Vagina (tissue), 2 donors: ENCODE measurements around the gene SIGLEC7. TPM values are rescaled to one million over a fixed set of nuclear protein-coding genes. Genes with fewer than 3 reads are reported as not detected.

Experiments used
- DNase-seq, 2 donors: peaks; one replicate each; pipeline ENCODE4 v3.0.0-alpha.2; 2017; ENCODE audit errors: extremely low spot score in 2 of 2
- H3K27ac ChIP-seq: fragments of 200-600 bp; sonication (generic); one replicate; pipeline ENCODE4 v1.5.1; 2019
- H3K27me3 ChIP-seq: fragments of 200-600 bp; sonication (generic); one replicate; pipeline ENCODE4 v1.5.1; 2019
- H3K36me3 ChIP-seq, 2 donors: fragments of 200-600 bp; sonication (generic); one replicate each; pipeline ENCODE4 v1.5.1; 2017 to 2019
- H3K4me1 ChIP-seq: fragments of 200-600 bp; sonication (generic); one replicate; pipeline ENCODE4 v1.5.1; 2019
- H3K4me3 ChIP-seq, 2 donors: fragments of 200-600 bp; sonication (generic); 1 replicate in 1 of 2; 2 replicates in 1 of 2; pipeline ENCODE4 v1.5.1; 2016 to 2019
- H3K9me3 ChIP-seq: fragments of 200-600 bp; sonication (generic); one replicate; pipeline ENCODE4 v1.5.1; 2019
- POLR2A ChIP-seq, 2 donors: fragments of 450-650 bp; IDR thresholded peaks; one replicate each; pipeline ENCODE4 v1.6.1; 2017; ENCODE audit warnings: antibody characterized with exemption in 2 of 2, mild to moderate bottlenecking in 2 of 2, moderate library complexity in 2 of 2
- POLR2AphosphoS5 ChIP-seq, 2 donors: sonication (generic); formaldehyde crosslinking; IDR thresholded peaks; one replicate each; pipeline ENCODE4 v1.9.0; 2017; ENCODE audit warnings: antibody characterized with exemption in 2 of 2, mild to moderate bottlenecking in 2 of 2, low read depth in 1 of 2; ENCODE audit not compliant: insufficient read depth in 1 of 2
- intact Hi-C: fragments of 100-400 bp; cut with DNase I; formaldehyde crosslinking; loops from one replicate; pipeline ENCODE4 v1.15.1; 2023
- total RNA-seq: library from RNA; depleted of rRNA; stranded (reverse); fragments of >200 nt; gene quantifications from one replicate; pipeline ENCODE4 v1.2.3, GENCODE V29; 2016
- TF ChIP-seq, protein P1 (sequence below), 3 experiments: fragments of 450-650 bp in 2 of 3; fragments of 200-600 bp in 1 of 3; sonication (generic) in 1 of 3; IDR thresholded peaks; one replicate each; pipeline ENCODE4 v1.5.1; 2017 to 2019; ENCODE audit warnings: antibody characterized with exemption in 3 of 3, mild to moderate bottlenecking in 2 of 3, moderate library complexity in 2 of 3

Gene SIGLEC7
- total RNA-seq, 1 donor from 2014 or later, result 1.5 TPM

DNA sequence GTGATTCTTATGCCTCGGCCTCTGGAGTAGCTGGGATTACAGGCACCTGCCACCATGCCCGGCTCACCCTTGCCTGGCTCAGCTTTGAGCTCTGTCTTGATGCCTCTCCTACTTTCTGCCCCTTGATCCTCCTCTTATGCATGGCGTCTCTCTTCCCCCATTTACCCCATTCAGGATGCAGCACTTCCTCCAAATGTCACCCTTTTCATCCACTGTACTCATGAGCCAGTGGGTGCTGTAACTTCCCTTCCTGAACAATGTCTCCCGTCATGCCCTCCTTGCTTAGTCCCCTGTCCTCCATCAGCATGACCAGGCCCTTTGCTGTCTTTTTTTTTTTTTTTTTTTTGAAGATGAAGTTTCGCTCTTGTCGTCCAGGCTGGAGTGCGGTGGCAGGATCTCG, 20.8 kb upstream of the SIGLEC7 start:
- no peaks in the 10 kb centered on the region for H3K9me3 ChIP-seq

DNA sequence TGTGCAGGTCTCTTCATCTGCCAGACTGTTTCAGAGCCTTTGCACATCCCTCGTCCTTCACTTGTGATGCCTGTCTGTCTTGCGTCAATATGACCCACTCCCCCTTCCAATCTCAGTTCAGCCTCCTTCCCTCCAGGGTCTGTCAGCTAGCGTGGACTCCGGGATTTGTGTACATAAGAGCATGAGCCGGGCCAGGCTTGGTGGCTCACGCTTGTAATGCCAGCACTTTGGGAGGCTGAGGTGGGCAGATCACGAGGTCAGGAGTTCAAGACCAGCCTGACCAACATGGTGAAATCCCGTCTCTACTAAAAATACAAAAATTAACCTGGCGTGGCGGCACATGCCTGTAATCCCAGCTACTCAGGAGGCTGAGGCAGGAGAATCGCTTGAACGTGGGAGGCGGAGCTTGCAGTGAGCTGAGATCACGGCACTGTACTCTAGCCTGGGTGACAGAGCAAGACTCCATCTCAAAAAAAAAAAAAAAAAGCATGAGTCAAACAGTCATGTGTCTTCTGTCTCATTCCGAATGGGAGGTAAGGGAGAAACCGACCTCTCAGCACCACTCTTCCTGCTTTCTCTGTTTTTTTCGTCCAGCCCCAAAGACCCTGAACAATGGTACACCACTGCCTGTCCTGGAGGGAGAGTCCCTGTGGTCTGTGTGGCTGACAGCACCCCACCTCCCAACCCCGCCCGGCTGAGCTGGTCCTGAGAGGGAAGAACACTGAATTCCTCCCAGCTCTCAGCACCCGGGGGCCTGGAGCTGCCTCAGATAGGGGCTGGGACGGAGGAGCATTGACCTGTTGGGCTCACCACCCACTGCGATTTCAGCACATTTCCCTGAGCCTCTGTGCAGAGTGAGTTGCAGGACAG, 19.8 kb upstream of the SIGLEC7 start:
- H3K9me3 ChIP-seq, result no peaks in the 10 kb centered on the region
- no peaks in the 10 kb centered on the region for H3K27me3 ChIP-seq
- H3K27ac ChIP-seq, result no peak overlapping the region
- H3K4me3 ChIP-seq, result no peak overlapping the region
- no peaks in the 10 kb centered on the region for H3K36me3 ChIP-seq
- TF ChIP-seq, protein P1, sequence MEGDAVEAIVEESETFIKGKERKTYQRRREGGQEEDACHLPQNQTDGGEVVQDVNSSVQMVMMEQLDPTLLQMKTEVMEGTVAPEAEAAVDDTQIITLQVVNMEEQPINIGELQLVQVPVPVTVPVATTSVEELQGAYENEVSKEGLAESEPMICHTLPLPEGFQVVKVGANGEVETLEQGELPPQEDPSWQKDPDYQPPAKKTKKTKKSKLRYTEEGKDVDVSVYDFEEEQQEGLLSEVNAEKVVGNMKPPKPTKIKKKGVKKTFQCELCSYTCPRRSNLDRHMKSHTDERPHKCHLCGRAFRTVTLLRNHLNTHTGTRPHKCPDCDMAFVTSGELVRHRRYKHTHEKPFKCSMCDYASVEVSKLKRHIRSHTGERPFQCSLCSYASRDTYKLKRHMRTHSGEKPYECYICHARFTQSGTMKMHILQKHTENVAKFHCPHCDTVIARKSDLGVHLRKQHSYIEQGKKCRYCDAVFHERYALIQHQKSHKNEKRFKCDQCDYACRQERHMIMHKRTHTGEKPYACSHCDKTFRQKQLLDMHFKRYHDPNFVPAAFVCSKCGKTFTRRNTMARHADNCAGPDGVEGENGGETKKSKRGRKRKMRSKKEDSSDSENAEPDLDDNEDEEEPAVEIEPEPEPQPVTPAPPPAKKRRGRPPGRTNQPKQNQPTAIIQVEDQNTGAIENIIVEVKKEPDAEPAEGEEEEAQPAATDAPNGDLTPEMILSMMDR (IDR thresholded peaks at IDR 0.05), result no peak
- TF ChIP-seq POLR2A (IDR thresholded peaks at IDR 0.05) (no peak), POLR2AphosphoS5 (IDR thresholded peaks at IDR 0.05; ENCODE audit: insufficient read depth in 1 of 2, low read depth in 1 of 2) (no peak)
- intact Hi-C loops, result no loop called here
- no peaks in the 10 kb centered on the region for H3K4me1 ChIP-seq
- DNase-seq, result no peak

More for the DNA sequence above, 20.8 kb upstream of the SIGLEC7 start:
- Histone ChIP-seq H3K27me3 (no peaks in the 10 kb centered on the region), H3K4me3 (no peak overlapping the region), H3K27ac (no peak overlapping the region), H3K36me3 (no peaks in the 10 kb centered on the region), H3K4me1 (no peaks in the 10 kb centered on the region)
- intact Hi-C loops, result no loop called here
- DNase-seq, result no peak
- no peak for TF ChIP-seq POLR2AphosphoS5 (IDR thresholded peaks at IDR 0.05; ENCODE audit: insufficient read depth in 1 of 2, low read depth in 1 of 2)
- TF ChIP-seq, protein P1 (IDR thresholded peaks at IDR 0.05), result no peak
- TF ChIP-seq POLR2A (IDR thresholded peaks at IDR 0.05), result no peak

DNA sequence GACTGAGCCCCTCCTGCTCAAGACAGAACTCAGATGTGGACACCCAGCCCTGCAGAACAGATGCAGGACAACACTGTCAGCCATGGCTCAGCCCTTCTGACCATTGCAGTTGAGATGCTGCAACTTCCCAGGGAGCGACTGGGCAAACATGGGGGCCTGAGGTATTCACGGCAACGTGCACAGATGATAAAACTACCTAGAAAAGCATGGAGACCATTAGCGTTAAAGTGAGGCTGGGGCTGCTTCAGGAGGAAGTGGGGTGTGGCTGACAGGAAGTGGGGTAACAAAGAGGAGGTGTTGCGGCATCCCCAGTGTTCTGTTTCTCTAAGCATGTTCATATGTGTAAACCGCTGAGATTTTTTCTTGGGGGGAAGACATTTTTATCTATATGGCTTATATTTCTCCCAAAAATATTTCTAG, 18.7 kb upstream of the SIGLEC7 start:
- H3K4me1 ChIP-seq, result no peaks in the 10 kb centered on the region
- H3K4me3 ChIP-seq, result no peak overlapping the region
- no peaks in the 10 kb centered on the region for H3K36me3 ChIP-seq
- H3K27ac ChIP-seq, result no peak overlapping the region
- no peak for DNase-seq
- TF ChIP-seq POLR2A (IDR thresholded peaks at IDR 0.05) (no peak), POLR2AphosphoS5 (IDR thresholded peaks at IDR 0.05; ENCODE audit: insufficient read depth in 1 of 2, low read depth in 1 of 2) (no peak)
- TF ChIP-seq, protein P1 (IDR thresholded peaks at IDR 0.05), result no peak
- no peaks in the 10 kb centered on the region for H3K9me3 ChIP-seq
- intact Hi-C loops, result no loop called here
- no peaks in the 10 kb centered on the region for H3K27me3 ChIP-seq

DNA sequence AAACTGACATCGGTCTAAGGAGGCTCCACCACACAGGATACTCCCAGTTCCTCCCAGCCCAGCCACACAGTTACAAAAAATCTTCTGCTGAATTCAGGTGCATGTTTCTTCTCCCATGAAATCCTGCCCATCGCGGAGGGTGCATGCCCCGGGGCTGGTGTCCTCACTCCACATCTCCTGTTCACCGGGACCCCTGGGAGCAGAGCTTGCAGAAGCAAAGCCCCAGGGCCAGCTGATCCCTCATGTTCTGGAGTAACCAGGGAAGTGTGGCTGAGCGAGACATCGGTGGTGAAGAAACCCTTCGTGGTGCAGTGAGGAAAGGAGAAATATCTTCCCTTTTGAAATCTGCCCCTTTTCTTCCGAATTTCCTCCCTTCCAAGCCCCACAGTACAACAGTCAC, 18.3 kb upstream of the SIGLEC7 start:
- DNase-seq, result no peak
- H3K27me3 ChIP-seq, result no peaks in the 10 kb centered on the region
- intact Hi-C loops, result no loop called here
- no peaks in the 10 kb centered on the region for H3K36me3 ChIP-seq
- no peak overlapping the region for H3K4me3 ChIP-seq
- no peak for TF ChIP-seq POLR2A (IDR thresholded peaks at IDR 0.05)
- TF ChIP-seq POLR2AphosphoS5 (IDR thresholded peaks at IDR 0.05; ENCODE audit: insufficient read depth in 1 of 2, low read depth in 1 of 2), result no peak
- TF ChIP-seq, protein P1 (IDR thresholded peaks at IDR 0.05), result no peak
- H3K9me3 ChIP-seq, result no peaks in the 10 kb centered on the region
- no peaks in the 10 kb centered on the region for H3K4me1 ChIP-seq
- no peak overlapping the region for H3K27ac ChIP-seq

DNA sequence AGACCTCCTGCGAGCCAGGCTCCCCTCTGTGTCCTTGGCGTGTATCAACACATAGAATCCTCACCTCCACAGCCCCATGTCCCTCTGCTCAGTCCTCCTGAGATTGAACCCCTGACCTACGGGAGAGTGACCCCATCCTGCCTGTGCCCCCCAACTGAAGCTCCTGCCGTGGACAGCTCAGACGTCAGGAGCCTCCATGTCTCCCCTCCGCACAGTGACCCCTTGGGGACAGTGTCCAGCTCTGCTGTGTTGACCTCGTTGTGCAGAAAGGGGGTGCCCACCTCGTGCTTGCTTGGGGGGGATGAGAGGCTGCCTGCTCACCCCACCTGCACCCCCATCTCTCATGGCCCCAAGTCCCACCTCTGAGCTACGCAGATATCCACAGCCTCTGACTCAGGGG, 17.9 kb upstream of the SIGLEC7 start:
- no peaks in the 10 kb centered on the region for H3K36me3 ChIP-seq
- no peak overlapping the region for H3K4me3 ChIP-seq
- H3K4me1 ChIP-seq, result no peaks in the 10 kb centered on the region
- intact Hi-C loops, result no loop called here
- H3K27ac ChIP-seq, result no peak overlapping the region
- no peak for DNase-seq
- TF ChIP-seq POLR2AphosphoS5 (IDR thresholded peaks at IDR 0.05; ENCODE audit: insufficient read depth in 1 of 2, low read depth in 1 of 2) (no peak), POLR2A (IDR thresholded peaks at IDR 0.05) (no peak)
- TF ChIP-seq, protein P1 (IDR thresholded peaks at IDR 0.05), result no peak
- no peaks in the 10 kb centered on the region for H3K27me3 ChIP-seq
- no peaks in the 10 kb centered on the region for H3K9me3 ChIP-seq
